Vagina (tissue), 2 donors: Measurements from ENCODE around the gene TJP1.
A peak's percentile ranks its signal among the peaks of the same experiment; 100 is the strongest.

ENCODE experiments used
- CTCF ChIP-seq, 3 experiments: fragments of 450-650 bp in 2 of 3; fragments of 200-600 bp in 1 of 3; sonication (generic) in 1 of 3; IDR thresholded peaks; one replicate each; pipeline ENCODE4 v1.5.1; 2017 to 2019; ENCODE audit warnings: antibody characterized with exemption in 3 of 3, mild to moderate bottlenecking in 2 of 3, moderate library complexity in 2 of 3
- POLR2A ChIP-seq, 2 donors: fragments of 450-650 bp; IDR thresholded peaks; one replicate each; pipeline ENCODE4 v1.6.1; 2017; ENCODE audit warnings: antibody characterized with exemption in 2 of 2, mild to moderate bottlenecking in 2 of 2, moderate library complexity in 2 of 2
- POLR2AphosphoS5 ChIP-seq, 2 donors: sonication (generic); formaldehyde crosslinking; IDR thresholded peaks; one replicate each; pipeline ENCODE4 v1.9.0; 2017; ENCODE audit warnings: antibody characterized with exemption in 2 of 2, mild to moderate bottlenecking in 2 of 2, low read depth in 1 of 2; ENCODE audit not compliant: insufficient read depth in 1 of 2

DNA sequence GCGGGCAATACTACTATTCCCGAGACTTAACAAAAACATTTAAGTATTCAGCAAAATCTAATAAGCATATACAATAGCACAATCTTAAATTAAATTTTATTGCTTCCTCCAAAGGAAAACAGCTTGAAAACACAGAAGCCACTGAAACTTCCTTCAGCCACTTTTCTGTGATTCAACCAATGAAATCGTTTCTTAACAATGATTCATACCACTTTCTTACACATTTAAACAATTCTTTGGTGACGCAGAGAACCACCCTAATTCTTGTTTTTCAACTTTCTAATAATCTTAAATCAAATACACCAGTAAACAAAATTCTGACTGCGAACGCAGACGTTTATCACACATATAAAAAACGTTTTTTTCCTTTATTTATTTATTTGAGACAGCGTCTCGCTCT lies 4.1 kb downstream of the TJP1 start:
- TF ChIP-seq POLR2AphosphoS5 (IDR thresholded peaks at IDR 0.05; ENCODE audit: insufficient read depth in 1 of 2, low read depth in 1 of 2) (peak in 1 of 2 donors; percentile 22), CTCF (IDR thresholded peaks at IDR 0.05) (no peak), POLR2A (IDR thresholded peaks at IDR 0.05) (no peak)
